Immature natural killer cell (primary cell): ENCODE measurements around the gene URB2. TPM values are rescaled to one million over a fixed set of nuclear protein-coding genes. Genes with fewer than 3 reads are reported as not detected.
"Not testable (repeated sequence)": the region's sequence is repeated elsewhere in the genome, so short reads cannot be mapped to it uniquely, and the experiment has no call there.

Source experiments
- DNase-seq, 3 donors: peaks; one replicate each; pipeline ENCODE4 v3.0.0; 2022; ENCODE audit warnings: mixed read lengths in 1 of 3
- H3K27ac Mint-ChIP-seq, 6 donors: one replicate each; pipeline ENCODE4 v1.8.0; 2020; ENCODE audit warnings: mixed read lengths in 6 of 6, mild to moderate bottlenecking in 5 of 6, inconsistent platforms in 4 of 6, moderate library complexity in 3 of 6
- H3K27me3 Mint-ChIP-seq, 3 donors: one replicate each; pipeline ENCODE4 v1.8.0; 2020 to 2021; ENCODE audit warnings: low read depth in 3 of 3, mild to moderate bottlenecking in 3 of 3, mixed read lengths in 3 of 3, moderate library complexity in 3 of 3, inconsistent platforms in 1 of 3
- H3K36me3 Mint-ChIP-seq, 3 donors: one replicate each; pipeline ENCODE4 v1.8.0; 2020; ENCODE audit warnings: mixed read lengths in 3 of 3, inconsistent platforms in 2 of 3, mild to moderate bottlenecking in 2 of 3
- H3K4me1 Mint-ChIP-seq, 2 donors: one replicate each; pipeline ENCODE4 v1.8.0; 2020; ENCODE audit warnings: inconsistent platforms in 2 of 2, mild to moderate bottlenecking in 2 of 2, mixed read lengths in 2 of 2, moderate library complexity in 1 of 2
- H3K4me3 Mint-ChIP-seq, 5 donors: one replicate each; pipeline ENCODE4 v1.8.0; 2020; ENCODE audit warnings: mild to moderate bottlenecking in 5 of 5, mixed read lengths in 5 of 5, inconsistent platforms in 3 of 5, moderate library complexity in 3 of 5
- H3K9me3 Mint-ChIP-seq, 6 donors: one replicate each; pipeline ENCODE4 v1.8.0; 2020; ENCODE audit warnings: mild to moderate bottlenecking in 6 of 6, mixed read lengths in 6 of 6, inconsistent platforms in 4 of 6, moderate library complexity in 3 of 6
- polyA plus RNA-seq, 3 donors: library from polyadenylated mRNA; unstranded; fragments of 300-500 nt; fragmentation: Illumina TruSeq; gene quantifications; one replicate each; pipeline ENCODE4 v1.2.3, GENCODE V29; 2021

Gene URB2
- polyA plus RNA-seq, 3 donors from 2014 or later = 0.11 to 4.8 (median 1.5) TPM

DNA sequence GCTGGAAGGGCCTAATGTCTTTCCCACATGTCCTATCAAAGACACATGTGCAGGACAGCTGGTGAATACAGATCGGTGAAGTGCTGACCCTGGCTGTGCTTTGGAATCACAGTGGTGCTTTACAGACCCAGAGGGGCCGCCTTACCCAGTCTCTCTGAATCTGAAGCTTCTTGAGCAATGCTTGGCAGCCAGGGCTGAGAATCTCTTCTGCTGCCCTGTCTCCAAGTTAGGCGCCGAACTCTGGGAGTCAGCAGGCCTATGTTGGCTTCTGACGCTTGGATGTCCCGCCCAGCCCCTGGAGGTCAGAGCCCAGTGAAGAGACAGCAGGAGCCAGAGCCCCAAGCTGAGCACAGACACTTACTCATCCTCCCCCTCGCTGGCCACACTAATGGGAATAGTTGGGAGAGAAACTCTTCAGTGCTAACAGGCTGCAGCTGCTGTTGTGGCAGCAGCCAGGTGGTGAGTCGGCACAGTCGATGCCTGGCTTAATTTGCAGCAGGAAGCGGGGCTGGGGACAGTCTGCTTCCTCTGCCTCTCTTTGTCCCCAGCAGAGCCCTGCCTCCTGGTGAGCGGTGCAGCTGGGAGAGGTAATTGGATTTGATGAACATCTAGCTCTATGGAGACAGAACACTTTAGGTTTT, 68.1 kb downstream of the URB2 start:
- Mint-ChIP-seq H3K36me3 (no peaks in the 10 kb centered on the region), H3K27ac (no peak overlapping the region), H3K4me1 (peaks cover 24 to 30% of the 10 kb centered on the region in 2 donors), H3K9me3 (no peaks in the 10 kb centered on the region), H3K27me3 (peaks cover 5 to 31% (median 26%) of the 10 kb centered on the region in 3 donors), H3K4me3 (no peak overlapping the region)
- DNase-seq = no peak

DNA sequence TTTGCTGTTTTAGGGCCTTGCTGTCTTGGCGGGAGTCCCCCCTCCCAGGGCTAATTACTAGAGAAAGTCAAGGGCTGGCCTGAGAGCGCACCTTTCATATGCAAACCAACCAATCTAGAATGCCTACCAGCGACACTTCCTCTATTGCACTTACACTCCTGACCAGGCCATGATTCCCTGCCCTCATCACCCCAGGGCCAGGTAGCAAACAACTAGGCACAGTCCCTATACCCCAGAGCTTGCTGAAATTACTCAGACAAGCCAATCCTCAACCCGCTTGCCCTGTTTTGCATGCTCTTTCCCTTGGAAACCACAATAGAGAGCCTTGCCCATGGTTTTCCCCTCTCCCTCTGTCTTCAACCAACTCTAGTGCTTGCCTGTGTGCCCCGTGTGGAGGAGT, 70.3 kb downstream of the URB2 start:
- Mint-ChIP-seq H3K4me3 (no peak overlapping the region), H3K9me3 (no peaks in the 10 kb centered on the region), H3K36me3 (no peaks in the 10 kb centered on the region), H3K4me1 (peaks cover 18 to 24% of the 10 kb centered on the region in 2 donors), H3K27ac (no peak overlapping the region), H3K27me3 (peaks cover 5 to 21% (median 19%) of the 10 kb centered on the region in 3 donors)
- DNase-seq = no peak

DNA sequence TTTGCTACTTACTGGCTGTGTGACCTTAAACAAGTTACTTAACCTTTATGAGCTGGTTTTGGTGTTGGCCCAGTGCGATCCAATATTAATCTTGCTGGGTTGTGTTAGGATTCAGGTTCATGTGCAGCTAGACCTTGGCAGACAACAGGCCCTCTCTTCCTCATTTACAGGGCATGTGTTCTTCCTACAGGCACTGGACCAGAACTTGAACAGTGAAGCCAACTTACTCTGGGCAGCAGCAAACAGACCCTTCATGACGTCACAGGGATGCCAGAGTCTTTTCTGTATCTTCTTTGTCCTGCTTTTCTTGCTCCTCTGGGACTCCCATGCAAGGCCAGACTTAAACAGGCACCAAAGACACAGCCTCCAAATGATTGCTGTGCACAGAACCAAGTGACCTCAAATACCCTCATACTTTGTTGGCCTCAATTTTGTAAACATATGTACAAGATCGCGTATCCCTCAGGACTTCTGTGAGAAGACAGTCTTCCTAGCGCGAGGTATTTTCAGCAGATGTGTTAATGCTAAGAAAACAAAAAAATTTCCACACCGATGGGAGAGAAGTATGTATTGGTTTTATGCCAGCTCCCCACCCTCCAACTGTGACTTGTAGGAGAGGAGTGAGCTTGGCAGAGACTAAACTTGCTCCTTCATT, 73.7 kb downstream of the URB2 start:
- H3K9me3 Mint-ChIP-seq = no peaks in the 10 kb centered on the region
- no peak overlapping the region for H3K4me3 Mint-ChIP-seq
- no peaks in the 10 kb centered on the region for H3K4me1 Mint-ChIP-seq
- no peaks in the 10 kb centered on the region for H3K36me3 Mint-ChIP-seq
- DNase-seq = no peak
- H3K27ac Mint-ChIP-seq = no peak overlapping the region
- H3K27me3 Mint-ChIP-seq = peaks cover 2 to 12% (median 7%) of the 10 kb centered on the region in 3 donors

DNA sequence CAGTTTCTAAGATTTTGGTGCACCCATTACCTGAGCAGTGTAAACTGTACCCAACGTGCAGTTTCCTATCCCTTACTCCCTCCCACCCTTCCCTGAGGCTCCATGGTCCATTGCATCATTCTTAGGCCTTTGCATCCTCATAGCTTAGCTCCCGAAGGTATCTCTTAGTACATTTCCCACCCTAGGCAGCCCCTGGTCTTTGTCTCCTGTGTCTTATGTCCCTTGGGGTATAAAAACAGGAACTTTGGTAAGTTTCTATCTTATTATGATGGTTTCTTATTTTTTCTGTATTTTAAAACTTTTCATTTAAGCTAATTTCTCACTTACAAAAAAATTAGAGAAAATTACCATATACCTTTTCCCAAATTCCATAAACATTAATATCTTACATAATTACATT, 78.1 kb downstream of the URB2 start:
- Mint-ChIP-seq H3K9me3 (peaks cover 4 to 18% (median 7%) of the 10 kb centered on the region in 6 donors), H3K36me3 (no peaks in the 10 kb centered on the region), H3K4me1 (no peaks in the 10 kb centered on the region), H3K4me3 (no peak overlapping the region), H3K27ac (no peak overlapping the region), H3K27me3 (peaks cover 3 to 4% (median 3%) of the 10 kb centered on the region in 3 donors)
- no peak for DNase-seq

DNA sequence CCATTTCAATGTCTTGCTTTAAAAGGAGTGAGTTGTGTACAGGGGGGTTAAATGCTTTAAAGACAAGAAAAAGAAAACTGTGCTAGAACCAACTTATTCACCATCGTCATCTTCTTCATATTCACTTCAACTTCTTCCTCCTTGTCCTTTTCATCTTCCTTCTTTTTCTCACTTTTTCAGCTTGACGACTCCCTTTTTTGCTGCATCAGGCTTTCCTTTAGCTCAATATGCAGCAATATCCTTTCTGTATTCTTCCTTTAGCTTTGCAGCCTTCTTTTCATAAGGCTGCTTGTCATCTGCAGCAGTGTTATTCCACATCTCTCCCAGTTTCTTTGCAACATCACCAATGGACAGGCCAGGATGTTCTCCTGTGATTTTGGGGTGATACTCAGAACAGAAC, 79.1 kb downstream of the URB2 start:
- not testable (repeated sequence) for H3K36me3 Mint-ChIP-seq, H3K27ac Mint-ChIP-seq, H3K4me3 Mint-ChIP-seq, H3K4me1 Mint-ChIP-seq, DNase-seq, H3K27me3 Mint-ChIP-seq
- peaks cover 4 to 18% (median 7%) of the 10 kb centered on the region in 6 donors for H3K9me3 Mint-ChIP-seq

DNA sequence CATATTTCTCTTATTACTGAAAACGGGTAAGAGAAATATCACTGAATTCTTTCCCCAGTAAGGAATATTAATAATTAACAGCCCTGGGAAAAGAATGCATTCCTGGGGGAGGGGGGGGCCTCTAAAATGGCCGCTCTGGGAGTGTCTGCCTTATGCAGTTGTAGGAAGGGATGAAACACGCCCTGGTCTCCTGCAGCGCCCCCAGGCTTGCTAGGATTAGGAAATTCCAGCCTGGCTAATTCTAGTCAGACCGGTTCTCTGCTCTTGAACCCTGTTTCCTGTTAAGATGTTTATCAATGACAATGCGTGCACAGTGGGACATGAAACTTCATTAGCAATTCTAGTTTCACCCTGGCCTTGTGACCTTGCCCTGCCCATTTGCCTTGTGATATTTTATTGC, 81.1 kb downstream of the URB2 start:
- H3K9me3 Mint-ChIP-seq = peaks cover 4 to 18% (median 7%) of the 10 kb centered on the region in 6 donors
- H3K36me3 Mint-ChIP-seq, H3K4me3 Mint-ChIP-seq, DNase-seq, H3K27ac Mint-ChIP-seq, H3K4me1 Mint-ChIP-seq: not testable (repeated sequence)
- peaks cover 3 to 11% (median 8%) of the 10 kb centered on the region in 3 donors for H3K27me3 Mint-ChIP-seq

DNA sequence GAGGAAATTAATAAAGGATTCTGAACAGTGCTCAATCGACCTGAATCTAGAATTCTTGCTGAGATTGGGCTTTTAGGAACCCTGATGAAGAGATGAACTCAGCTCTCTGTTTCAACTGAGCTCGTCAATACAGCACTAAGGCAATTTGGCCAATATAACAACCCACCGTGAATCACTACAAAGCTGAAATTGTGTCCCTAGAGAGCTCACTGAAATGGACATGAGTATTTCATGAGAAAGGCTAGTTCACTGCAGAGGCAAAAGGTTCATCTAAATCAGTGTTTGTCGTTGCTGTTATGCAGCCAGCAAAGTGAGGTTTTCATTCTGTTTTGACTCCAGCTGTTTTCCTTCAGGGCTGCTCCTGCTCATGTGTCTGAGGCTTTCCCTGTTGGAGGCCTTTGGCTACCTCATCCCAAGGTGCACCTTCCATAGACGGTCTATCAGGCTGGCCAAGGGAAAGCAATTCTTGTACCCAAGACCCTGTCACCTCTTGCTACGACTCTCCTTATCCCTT, 83.5 kb downstream of the URB2 start:
- Mint-ChIP-seq H3K4me3 (no peak overlapping the region), H3K4me1 (no peaks in the 10 kb centered on the region), H3K27ac (no peak overlapping the region), H3K9me3 (peaks cover 4 to 18% (median 8%) of the 10 kb centered on the region in 6 donors), H3K36me3 (no peaks in the 10 kb centered on the region), H3K27me3 (peaks cover 3 to 14% (median 8%) of the 10 kb centered on the region in 3 donors)
- no peak for DNase-seq

Other genes starting within 250 kb of the URB2 start
- not detected for gene ACTA1, start 192.2 kb upstream of the URB2 start, polyA plus RNA-seq
- gene NUP133, start 117.9 kb upstream of the URB2 start, polyA plus RNA-seq = 10 to 100 TPM; 17.5 to 20.0 (median 18.5) TPM
- 10 to 100 TPM in 2 of 3 donors, 1 to 10 TPM in 1; 6.3 to 13.6 (median 13.1) TPM for gene ABCB10, start 67.5 kb upstream of the URB2 start, polyA plus RNA-seq
- gene TAF5L, start 125 bp upstream of the URB2 start, polyA plus RNA-seq = 1 to 10 TPM; 4.5 to 7.7 (median 6.2) TPM